Muscle layer of colon (tissue), 2 donors: ENCODE data around the gene SLC13A3.

ENCODE experiments used
- H3K27ac ChIP-seq: one replicate; pipeline ENCODE4 v1.7.0; 2013; ENCODE audit warnings: low read depth, mild to moderate bottlenecking, low read length, moderate library complexity
- H3K27me3 ChIP-seq, 2 donors: one replicate each; pipeline ENCODE4 v1.7.0; 2013; ENCODE audit warnings: low read length in 2 of 2, mild to moderate bottlenecking in 2 of 2; ENCODE audit not compliant: insufficient read depth in 2 of 2, control insufficient read depth in 1 of 2
- H3K36me3 ChIP-seq: one replicate; pipeline ENCODE4 v1.7.0; 2013; ENCODE audit warnings: mild to moderate bottlenecking, low read length; ENCODE audit not compliant: insufficient read depth
- H3K4me1 ChIP-seq: one replicate; pipeline ENCODE4 v1.7.0; 2013; ENCODE audit warnings: mild to moderate bottlenecking, low read length; ENCODE audit not compliant: insufficient read depth
- H3K4me3 ChIP-seq, 2 donors: one replicate each; pipeline ENCODE4 v1.7.0; 2013; ENCODE audit warnings: low read length in 2 of 2, low read depth in 1 of 2, mild to moderate bottlenecking in 1 of 2, moderate library complexity in 1 of 2
- H3K9ac ChIP-seq: one replicate; pipeline ENCODE4 v1.7.0; 2013; ENCODE audit warnings: low read length
- H3K9me3 ChIP-seq: one replicate; pipeline ENCODE4 v1.7.0; 2013; ENCODE audit warnings: mild to moderate bottlenecking, low read length
- donor health status: abdominal sarcoma.
- donor health status: Adenocarcinoma of cecum.

SLC13A3 gene

DNA sequence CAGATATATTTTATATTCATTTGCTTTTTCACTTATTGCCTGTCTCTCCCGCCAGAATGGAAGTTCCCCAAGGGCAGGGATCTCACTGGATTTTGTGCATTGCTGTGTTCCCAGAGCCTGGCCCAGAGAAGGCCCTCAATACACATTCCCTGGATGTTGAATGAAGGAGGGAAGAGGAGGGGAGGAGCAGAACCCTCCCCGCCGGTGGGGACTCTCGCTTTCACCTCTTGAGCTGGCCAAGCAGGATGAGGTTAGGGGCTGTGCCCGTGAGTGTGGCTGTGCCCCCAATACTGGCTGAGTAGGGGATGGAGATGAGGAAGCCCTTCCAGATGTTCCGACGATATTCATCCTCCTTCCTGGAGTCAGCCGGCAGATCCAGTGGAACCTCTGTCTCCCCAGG, 55.3 kb downstream of the SLC13A3 start:
- no peak overlapping the region for H3K27ac ChIP-seq
- no peaks in the 10 kb centered on the region for H3K27me3 ChIP-seq
- no peaks in the 10 kb centered on the region for H3K9me3 ChIP-seq
- H3K4me1 ChIP-seq: no peaks in the 10 kb centered on the region
- H3K36me3 ChIP-seq: no peaks in the 10 kb centered on the region
- H3K9ac ChIP-seq: no peak overlapping the region
- H3K4me3 ChIP-seq: no peak overlapping the region

DNA sequence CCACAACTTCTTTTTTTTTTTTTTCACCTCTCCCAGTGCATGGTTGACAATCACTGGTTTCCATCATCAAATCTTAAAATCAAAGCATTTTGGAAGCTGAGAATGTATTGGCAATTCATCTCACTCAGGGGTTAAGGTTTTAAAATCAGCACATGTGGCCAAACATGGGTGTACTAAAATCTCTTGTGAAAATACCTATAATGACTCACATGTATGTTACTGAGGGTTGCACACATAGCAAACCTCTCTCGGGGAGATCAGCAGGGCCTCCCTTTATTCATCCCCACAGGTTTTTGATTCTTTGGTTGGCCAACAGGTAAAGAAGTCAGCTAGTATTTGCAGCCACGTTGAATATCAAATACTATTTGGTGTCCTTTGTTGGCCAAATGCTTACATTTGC, 56.5 kb downstream of the SLC13A3 start:
- Histone ChIP-seq H3K4me1 (no peaks in the 10 kb centered on the region), H3K4me3 (no peak overlapping the region), H3K9ac (no peak overlapping the region), H3K9me3 (no peaks in the 10 kb centered on the region), H3K27me3 (no peaks in the 10 kb centered on the region), H3K36me3 (no peaks in the 10 kb centered on the region), H3K27ac (no peak overlapping the region)

DNA sequence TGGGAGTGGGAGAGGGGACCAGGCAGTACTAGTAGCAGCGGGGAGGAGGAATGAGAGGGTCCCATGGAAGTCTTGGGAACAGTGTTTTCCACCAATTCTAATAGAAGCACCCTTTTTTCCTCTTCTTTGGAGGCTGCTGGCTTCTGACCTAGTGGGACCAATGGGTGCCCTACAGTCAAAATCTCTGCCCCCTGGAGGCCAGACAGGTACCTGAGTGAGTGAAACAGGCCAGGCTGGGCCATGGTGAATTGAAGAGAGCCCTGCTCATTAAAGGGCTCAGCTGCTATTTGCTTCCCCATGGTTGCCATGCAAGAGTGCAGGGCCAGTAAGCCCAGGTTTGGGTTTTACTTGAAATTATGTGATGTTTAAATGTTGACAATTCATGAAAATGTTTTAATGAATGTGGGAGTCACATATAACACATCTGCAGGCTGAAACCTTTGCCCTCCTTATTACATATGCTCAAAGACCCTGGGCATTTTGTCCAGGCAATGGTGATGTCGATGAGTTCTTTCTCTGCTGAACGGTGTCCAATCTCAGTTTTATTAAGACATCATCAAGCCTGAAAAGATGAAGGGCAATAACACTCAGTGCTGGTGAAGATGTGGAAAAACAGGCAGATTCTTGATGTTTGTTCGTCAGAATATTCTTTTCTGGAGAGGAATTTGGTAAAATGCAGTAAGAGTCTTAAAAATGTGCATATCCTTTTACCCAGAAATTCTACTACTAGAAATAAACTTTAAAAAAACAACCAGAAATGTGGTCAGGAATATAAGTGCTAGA, 58.5 kb downstream of the SLC13A3 start:
- Histone ChIP-seq H3K4me1 (no peaks in the 10 kb centered on the region), H3K9ac (no peak overlapping the region), H3K27me3 (no peaks in the 10 kb centered on the region), H3K9me3 (no peaks in the 10 kb centered on the region), H3K36me3 (no peaks in the 10 kb centered on the region), H3K4me3 (no peak overlapping the region), H3K27ac (no peak overlapping the region)

DNA sequence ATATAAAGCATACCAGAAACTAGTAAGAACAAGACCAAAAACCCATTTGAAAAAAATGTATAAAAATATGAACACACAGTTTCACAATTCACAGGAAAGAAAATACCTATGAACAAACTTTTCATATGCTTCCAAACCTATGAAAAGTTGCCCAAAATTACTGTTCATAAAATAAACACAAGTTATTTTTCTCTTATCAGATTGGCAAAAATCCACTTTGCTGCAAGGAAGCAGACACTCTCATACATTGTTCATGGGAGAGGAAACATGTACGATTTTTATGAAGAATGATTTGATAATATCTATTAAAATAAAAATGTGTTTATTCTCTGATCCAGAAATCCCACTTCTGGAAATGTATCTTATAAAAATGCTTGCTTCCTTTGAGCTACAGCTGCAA, 60.8 kb downstream of the SLC13A3 start:
- no peak overlapping the region for H3K9ac ChIP-seq
- H3K27me3 ChIP-seq: no peaks in the 10 kb centered on the region
- H3K36me3 ChIP-seq: no peaks in the 10 kb centered on the region
- no peak overlapping the region for H3K4me3 ChIP-seq
- no peaks in the 10 kb centered on the region for H3K9me3 ChIP-seq
- H3K4me1 ChIP-seq: no peaks in the 10 kb centered on the region
- no peak overlapping the region for H3K27ac ChIP-seq

DNA sequence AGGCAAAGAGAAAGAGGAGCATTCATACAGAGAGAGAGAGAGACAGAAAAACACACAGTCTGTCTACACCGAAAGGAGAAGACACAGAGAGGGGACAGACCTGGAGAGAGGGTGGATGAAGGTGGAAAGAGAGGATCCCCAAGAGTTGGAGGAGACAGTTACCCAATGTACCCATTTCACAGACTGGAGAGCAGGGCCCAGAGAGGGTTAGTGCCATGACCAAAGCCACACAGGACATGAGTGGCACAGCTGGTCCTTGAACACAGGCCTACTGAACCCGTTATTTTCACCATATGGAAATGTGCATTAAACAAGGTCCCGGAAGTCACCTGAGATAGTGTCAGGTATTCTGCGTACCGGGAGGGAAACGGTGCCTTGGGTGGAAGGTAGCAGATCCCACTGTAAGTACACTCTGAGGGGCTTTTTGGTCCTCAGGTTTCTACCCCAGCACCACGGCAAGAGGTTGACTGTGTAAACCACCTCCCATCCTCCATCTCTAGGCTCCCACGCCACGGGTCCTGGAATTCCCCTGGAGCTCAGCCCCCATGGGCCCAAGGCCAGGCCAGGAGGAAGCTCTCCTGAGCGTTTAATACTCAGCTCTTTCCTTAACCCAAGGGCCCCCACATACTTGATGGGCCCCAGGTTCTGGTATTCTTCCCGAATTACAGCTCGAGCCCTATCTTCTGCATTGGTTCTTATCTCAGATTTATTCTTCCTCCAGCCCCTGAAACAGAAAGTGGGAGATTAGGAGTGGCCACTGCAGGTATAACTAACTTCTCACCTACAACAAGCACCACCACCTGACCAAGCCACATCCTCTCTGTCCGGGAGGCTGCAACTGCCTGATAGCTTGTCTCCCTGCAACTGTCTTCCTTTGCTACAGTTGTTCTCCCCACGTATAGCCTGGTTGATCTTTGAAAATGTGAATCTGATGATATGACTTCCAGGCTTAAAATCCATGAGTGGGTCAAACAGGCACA, 62.4 kb downstream of the SLC13A3 start:
- H3K27me3 ChIP-seq: no peaks in the 10 kb centered on the region
- H3K27ac ChIP-seq: no peak overlapping the region
- H3K9me3 ChIP-seq: no peaks in the 10 kb centered on the region
- no peaks in the 10 kb centered on the region for H3K4me1 ChIP-seq
- no peak overlapping the region for H3K9ac ChIP-seq
- no peak overlapping the region for H3K4me3 ChIP-seq
- no peaks in the 10 kb centered on the region for H3K36me3 ChIP-seq

DNA sequence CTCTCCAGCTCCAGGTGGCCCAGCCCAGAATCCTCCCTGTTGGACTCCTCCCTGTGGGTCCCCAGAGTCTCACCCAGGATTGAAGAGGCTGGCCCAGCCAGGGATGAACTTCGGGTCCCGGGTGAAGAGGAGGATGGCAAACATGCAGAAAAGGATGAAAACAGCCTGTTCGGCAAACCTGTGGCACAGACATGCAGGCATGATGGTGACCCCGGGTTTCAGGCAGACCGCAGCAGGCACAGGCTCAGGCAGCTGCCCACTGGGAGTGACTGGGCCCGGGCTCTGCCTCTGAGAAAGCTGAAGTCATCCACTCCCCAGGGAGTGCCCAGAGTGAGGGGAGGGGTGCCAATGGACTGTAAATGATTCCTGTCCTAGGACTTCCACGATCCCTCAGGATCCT, 63.3 kb downstream of the SLC13A3 start:
- H3K27ac ChIP-seq: no peak overlapping the region
- H3K9me3 ChIP-seq: no peaks in the 10 kb centered on the region
- no peaks in the 10 kb centered on the region for H3K27me3 ChIP-seq
- H3K4me1 ChIP-seq: no peaks in the 10 kb centered on the region
- H3K4me3 ChIP-seq: no peak overlapping the region
- no peaks in the 10 kb centered on the region for H3K36me3 ChIP-seq
- H3K9ac ChIP-seq: no peak overlapping the region

DNA sequence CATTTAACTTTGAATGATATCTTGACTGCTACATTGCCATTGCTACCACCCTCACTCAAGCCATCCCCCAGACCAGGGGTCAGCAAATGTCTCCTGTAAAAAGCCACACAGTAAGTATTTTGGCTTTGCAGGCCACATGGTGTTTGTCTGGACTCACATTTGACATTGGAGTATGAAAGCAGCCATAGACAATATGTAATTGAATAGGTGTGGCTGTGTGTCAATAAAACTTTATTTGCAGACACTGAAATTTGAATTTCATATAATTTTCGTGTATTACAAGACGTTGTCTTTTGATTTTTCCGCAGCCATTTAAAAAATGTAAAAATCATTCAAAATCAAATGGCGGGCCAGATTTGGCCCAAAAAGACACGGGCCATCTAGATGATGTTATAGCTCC, 64.5 kb downstream of the SLC13A3 start:
- Histone ChIP-seq H3K4me3 (no peak overlapping the region), H3K27me3 (no peaks in the 10 kb centered on the region), H3K36me3 (no peaks in the 10 kb centered on the region), H3K9me3 (no peaks in the 10 kb centered on the region), H3K9ac (no peak overlapping the region), H3K27ac (no peak overlapping the region), H3K4me1 (no peaks in the 10 kb centered on the region)

DNA sequence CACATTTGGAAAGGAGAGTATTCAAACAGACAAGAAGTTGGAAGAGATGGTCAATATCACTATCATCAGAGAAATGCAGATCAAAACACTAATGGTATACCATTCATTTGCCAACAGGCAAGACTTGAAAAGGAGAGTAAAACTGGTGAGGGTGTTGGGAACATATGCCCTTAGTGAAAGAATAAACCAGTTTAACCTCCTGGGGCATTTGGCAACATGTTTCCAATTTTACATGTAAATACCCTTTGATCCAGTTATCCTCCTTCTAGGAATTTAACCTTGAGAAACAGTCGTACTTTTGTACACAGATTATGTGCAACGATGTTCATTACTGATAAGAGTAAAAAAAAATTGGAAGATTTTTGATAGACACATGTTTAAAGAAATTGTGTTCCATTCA, 66.8 kb downstream of the SLC13A3 start:
- Histone ChIP-seq H3K36me3 (no peaks in the 10 kb centered on the region), H3K27ac (no peak overlapping the region), H3K9me3 (no peaks in the 10 kb centered on the region), H3K9ac (no peak overlapping the region), H3K4me1 (no peaks in the 10 kb centered on the region), H3K27me3 (no peaks in the 10 kb centered on the region), H3K4me3 (no peak overlapping the region)

DNA sequence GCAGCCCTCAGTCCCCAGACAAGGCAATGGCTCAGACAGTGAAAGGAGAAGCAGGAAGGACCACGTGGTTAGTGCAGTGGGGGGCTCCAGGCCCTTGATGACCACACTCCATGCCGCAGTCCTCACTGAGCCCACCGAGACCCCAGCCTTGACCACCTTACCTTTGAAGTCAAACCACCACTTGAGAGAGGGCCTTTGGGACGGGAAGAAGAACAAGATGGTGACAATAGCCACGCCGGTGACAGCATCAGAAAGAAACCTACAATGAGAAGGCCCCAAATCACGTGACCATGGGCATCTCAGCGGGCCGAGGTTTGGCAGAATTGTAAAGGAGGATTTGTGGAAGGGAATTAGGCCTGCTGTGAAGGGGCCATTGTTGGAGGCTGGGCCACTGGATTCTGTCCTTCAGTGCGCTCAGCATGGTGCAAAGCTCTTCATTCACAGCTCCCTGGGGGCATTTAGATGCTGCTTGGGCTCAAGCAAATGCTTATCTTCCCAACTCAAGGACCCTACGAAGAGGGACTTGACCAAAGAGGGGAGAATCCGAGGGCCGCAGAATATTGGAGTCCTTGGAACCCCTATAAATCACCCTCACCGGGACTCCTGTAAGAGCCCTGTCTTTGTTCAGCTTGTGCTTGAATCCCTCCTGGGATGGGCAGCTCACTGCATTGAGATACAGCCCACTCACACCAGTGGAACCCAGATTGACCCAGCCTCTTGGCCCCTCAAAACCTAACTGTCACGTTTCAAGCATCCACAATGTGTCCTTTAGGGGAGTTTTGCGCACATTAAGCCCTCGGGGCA, 67.6 kb downstream of the SLC13A3 start:
- Histone ChIP-seq H3K27ac (no peak overlapping the region), H3K4me1 (no peaks in the 10 kb centered on the region), H3K27me3 (no peaks in the 10 kb centered on the region), H3K9ac (no peak overlapping the region), H3K36me3 (no peaks in the 10 kb centered on the region), H3K4me3 (no peak overlapping the region), H3K9me3 (no peaks in the 10 kb centered on the region)

DNA sequence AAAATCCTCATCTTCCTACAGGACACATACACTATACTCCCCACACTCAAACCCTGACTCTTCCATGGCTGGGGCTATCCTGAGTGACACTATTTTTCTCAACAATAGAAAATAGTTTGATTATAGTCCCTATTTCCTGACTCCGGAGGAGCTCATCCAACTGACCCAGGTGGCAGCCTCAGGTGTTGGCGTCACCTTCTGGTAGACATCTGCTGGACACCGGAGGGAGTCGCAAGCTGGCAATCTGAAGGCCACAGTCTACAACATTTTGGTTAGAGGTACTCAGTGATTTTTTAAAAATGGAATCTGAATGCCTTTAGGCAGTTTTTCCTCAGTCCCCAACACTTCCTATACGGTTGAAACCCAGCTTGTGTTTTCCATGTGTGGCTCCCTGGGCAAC, 68.6 kb downstream of the SLC13A3 start:
- Histone ChIP-seq H3K9me3 (no peaks in the 10 kb centered on the region), H3K27ac (no peak overlapping the region), H3K36me3 (no peaks in the 10 kb centered on the region), H3K27me3 (no peaks in the 10 kb centered on the region), H3K4me3 (no peak overlapping the region), H3K9ac (no peak overlapping the region), H3K4me1 (no peaks in the 10 kb centered on the region)

DNA sequence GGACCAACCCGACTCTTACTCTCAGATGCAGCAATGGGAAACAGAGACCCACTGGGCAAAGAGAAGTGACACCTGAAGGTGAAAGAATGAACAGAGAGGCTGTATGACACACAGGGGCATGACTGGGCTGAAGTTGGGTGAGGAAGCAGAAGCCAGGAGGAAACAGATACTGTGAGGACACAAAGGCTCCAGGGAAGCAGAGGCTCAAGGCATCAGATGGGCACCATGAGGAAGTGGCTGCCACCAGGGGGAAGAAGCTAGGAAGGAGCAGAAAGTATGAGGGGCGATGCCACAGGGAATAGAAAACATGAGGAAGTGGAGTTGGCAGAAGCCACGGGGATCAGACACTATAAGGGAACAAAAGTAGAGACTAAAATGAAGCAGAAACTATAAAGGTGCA, 69.9 kb downstream of the SLC13A3 start:
- Histone ChIP-seq H3K27ac (no peak overlapping the region), H3K4me3 (no peak overlapping the region), H3K36me3 (no peaks in the 10 kb centered on the region), H3K9ac (no peak overlapping the region), H3K27me3 (no peaks in the 10 kb centered on the region), H3K9me3 (no peaks in the 10 kb centered on the region), H3K4me1 (no peaks in the 10 kb centered on the region)
